Natural killer cell (primary cell): ENCODE data around the gene UGT1A3. TPM values are rescaled to one million over a fixed set of nuclear protein-coding genes. Genes with fewer than 3 reads are reported as not detected.

Source experiments
- ATAC-seq, 3 donors: fragments of 150-1000 bp in 2 of 3; fragments of 200-7000 bp in 1 of 3; cut with Tn5 transposase; 1 replicate in 1 of 3; 2 replicates in 2 of 3; pipeline ENCODE4 v1.10.0; 2021; ENCODE audit warnings: mild to moderate bottlenecking in 2 of 3, moderate library complexity in 2 of 3
- DNase-seq, 2 donors: peaks; one replicate each; pipeline versions ENCODE4 v3.0.0 to v3.0.0-alpha.2; 2013 to 2021; ENCODE audit warnings: mixed read lengths in 1 of 2
- H3K27ac ChIP-seq: one replicate; pipeline ENCODE4 v1.5.1; 2013; ENCODE audit warnings: mild to moderate bottlenecking, low read length
- H3K27me3 ChIP-seq: one replicate; pipeline ENCODE4 v1.6.1; 2013; ENCODE audit warnings: low read length; ENCODE audit not compliant: control insufficient read depth, insufficient read depth
- H3K36me3 ChIP-seq: one replicate; pipeline ENCODE4 v1.6.1; 2013; ENCODE audit warnings: low read length; ENCODE audit not compliant: control insufficient read depth, insufficient read depth
- H3K4me1 ChIP-seq: one replicate; pipeline ENCODE4 v1.6.1; 2013; ENCODE audit warnings: low read length; ENCODE audit not compliant: control insufficient read depth, insufficient read depth
- H3K4me3 ChIP-seq: one replicate; pipeline ENCODE4 v1.5.1; 2013; ENCODE audit warnings: low read length
- H3K9me3 ChIP-seq: one replicate; pipeline ENCODE4 v1.6.1; 2013; ENCODE audit warnings: low read length; ENCODE audit not compliant: control insufficient read depth, insufficient read depth
- H3K27ac Mint-ChIP-seq, 2 donors: one replicate each; pipeline ENCODE4 v1.8.0; 2022; ENCODE audit warnings: mild to moderate bottlenecking in 2 of 2, mixed read lengths in 2 of 2, moderate library complexity in 1 of 2
- H3K27me3 Mint-ChIP-seq, 2 donors: one replicate each; pipeline ENCODE4 v1.8.0; 2022; ENCODE audit warnings: low read depth in 2 of 2, mixed read lengths in 2 of 2
- H3K36me3 Mint-ChIP-seq: one replicate; pipeline ENCODE4 v1.8.0; 2022; ENCODE audit warnings: mixed read lengths
- H3K4me1 Mint-ChIP-seq, 2 donors: one replicate each; pipeline ENCODE4 v1.8.0; 2022; ENCODE audit warnings: mixed read lengths in 2 of 2
- H3K4me3 Mint-ChIP-seq: one replicate; pipeline ENCODE4 v1.8.0; 2022; ENCODE audit warnings: mild to moderate bottlenecking, moderate library complexity, mixed read lengths
- H3K9me3 Mint-ChIP-seq, 2 donors: one replicate each; pipeline ENCODE4 v1.8.0; 2022; ENCODE audit warnings: mixed read lengths in 2 of 2
- CTCF ChIP-seq: fragments of 200-600 bp; IDR thresholded peaks from one replicate; pipeline ENCODE4 v1.8.0; 2022; ENCODE audit warnings: antibody characterized with exemption
- WGBS: methylation state at CpG from one replicate; pipeline ENCODE4 v1.1.7; 2013; ENCODE audit warnings: missing lambda C conversion rate; ENCODE audit not compliant: insufficient coverage; 5-methylcytosine and 5-hydroxymethylcytosine counted together
- intact Hi-C: fragments of 100-400 bp; cut with micrococcal nuclease; formaldehyde crosslinking; loops from one replicate; pipeline ENCODE4 v1.14.2; 2022
- total RNA-seq, 4 donors: library from RNA; stranded (reverse); fragments of 120-200 nt in 1 of 4; gene quantifications; one replicate each; pipeline versions ENCODE4 v1.2.3 to v1.2.4, GENCODE V29; 2013 to 2022

The UGT1A3 gene
- total RNA-seq, 3 donors from 2014 or later (not counting 1 experiment from before 2014, with no cell fraction given), result not detected

- H3K36me3 ChIP-seq, result no peaks in the 10 kb centered on the region
- no peak overlapping the region for H3K27ac ChIP-seq
- no peak overlapping the region for H3K27ac Mint-ChIP-seq
- 89% methylated on average over 9 of the region's 11 CpGs for WGBS
- peaks cover 10 to 31% of the 10 kb centered on the region in 2 donors for H3K27me3 Mint-ChIP-seq
- H3K4me1 Mint-ChIP-seq, result no peaks in the 10 kb centered on the region
- TF ChIP-seq CTCF, result no peak
- no peaks in the 10 kb centered on the region for H3K9me3 Mint-ChIP-seq
- no peaks in the 10 kb centered on the region for H3K36me3 Mint-ChIP-seq
- no peak for DNase-seq
- no peak overlapping the region for H3K4me3 Mint-ChIP-seq
- H3K4me3 ChIP-seq, result no peak overlapping the region
- no peak for ATAC-seq
- H3K27me3 ChIP-seq, result no peaks in the 10 kb centered on the region
- no peaks in the 10 kb centered on the region for H3K4me1 ChIP-seq
- no peaks in the 10 kb centered on the region for H3K9me3 ChIP-seq
- intact Hi-C loops, result no loop called here
These were observed 37.1 kb upstream of the UGT1A3 start for GRCh38 chr2:233691443-233692433.

- 95% methylated on average over 4 of the region's 4 CpGs for WGBS
- Histone ChIP-seq H3K36me3 (no peaks in the 10 kb centered on the region), H3K27me3 (no peaks in the 10 kb centered on the region), H3K27ac (no peak within 1 kb of the TSS), H3K4me3 (no peak within 1 kb of the TSS), H3K4me1 (no peaks in the 10 kb centered on the region), H3K9me3 (no peaks in the 10 kb centered on the region)
- H3K36me3 Mint-ChIP-seq, result no peaks in the 10 kb centered on the region
- H3K4me3 Mint-ChIP-seq, result no peak within 1 kb of the TSS
- DNase-seq (no peak), ATAC-seq (no peak)
- H3K9me3 Mint-ChIP-seq, result no peaks in the 10 kb centered on the region
- peaks cover 9 to 32% of the 10 kb centered on the region in 2 donors for H3K27me3 Mint-ChIP-seq
- no peak within 1 kb of the TSS for H3K27ac Mint-ChIP-seq
- TF ChIP-seq CTCF, result no peak
- intact Hi-C loops, result no loop called here
- no peaks in the 10 kb centered on the region for H3K4me1 Mint-ChIP-seq
These were observed 36.2 kb upstream of the UGT1A3 start, which contains the start of gene UGT1A6 for GRCh38 chr2:233692648-233693047. UGT1A6 (plus strand) TSS chr2:233692890; CDS start chr2:233693005, 115 bp downstream.

- no peaks in the 10 kb centered on the region for H3K9me3 Mint-ChIP-seq
- no peak overlapping the region for H3K27ac Mint-ChIP-seq
- H3K27ac ChIP-seq, result no peak overlapping the region
- WGBS, result 84% methylated on average over 6 of the region's 6 CpGs
- TF ChIP-seq CTCF, result no peak
- no peak for ATAC-seq
- no peak overlapping the region for H3K4me3 ChIP-seq
- no peaks in the 10 kb centered on the region for H3K27me3 ChIP-seq
- DNase-seq, result no peak
- no peaks in the 10 kb centered on the region for H3K4me1 ChIP-seq
- H3K36me3 ChIP-seq, result no peaks in the 10 kb centered on the region
- peaks cover 9 to 22% of the 10 kb centered on the region in 2 donors for H3K27me3 Mint-ChIP-seq
- no peak overlapping the region for H3K4me3 Mint-ChIP-seq
- intact Hi-C loops, result no loop called here
- no peaks in the 10 kb centered on the region for H3K36me3 Mint-ChIP-seq
- no peaks in the 10 kb centered on the region for H3K9me3 ChIP-seq
- H3K4me1 Mint-ChIP-seq, result no peaks in the 10 kb centered on the region
These were observed 34.9 kb upstream of the UGT1A3 start for GRCh38 chr2:233693963-233694362.
